A673 (cell line): ENCODE results near the gene ZNF367. TPM values are rescaled to one million over a fixed set of nuclear protein-coding genes. Genes with fewer than 3 reads are reported as not detected.
A peak's percentile ranks its signal among the peaks of the same experiment; 100 is the strongest.

ENCODE experiments used
- Bru-seq: library from RNA; stranded (reverse); fragments of 400-500 nt; gene quantifications from one replicate; lab custom pipeline; 2021; lab: Mats Ljungman, UMichigan
- BruChase-seq, 2 experiments: library from RNA; stranded (reverse); fragments of 400-500 nt; gene quantifications; one replicate each; lab custom pipeline; 2021; lab: Mats Ljungman, UMichigan
- BruUV-seq: library from RNA; stranded (reverse); fragments of 400-500 nt; replicated peaks from 2 replicates; lab custom pipeline; 2021; lab: Mats Ljungman, UMichigan
- CTCF ChIA-PET: fragments of 300-600 bp; sonication (Branson Sonifier 250); formaldehyde crosslinking; loops from one replicate; lab custom pipeline; 2022; ENCODE audit warnings: antibody characterized with exemption; lab: Charles Lee
- POLR2A ChIA-PET: fragments of 300-600 bp; sonication (Branson Sonifier 250); formaldehyde crosslinking; loops from one replicate; lab custom pipeline; 2022; ENCODE audit warnings: antibody characterized with exemption; ENCODE audit not compliant: low non-redundant PET; lab: Charles Lee
- DNase-seq: peaks from one replicate; pipeline ENCODE4 v3.0.0-alpha.2; 2015; ENCODE audit warnings: low spot score
- H3K27ac ChIP-seq: fragments of 200-600 bp; sonication (generic); 2 replicates; pipeline ENCODE4 v1.5.1; 2016; ENCODE audit warnings: mixed run types, low read depth, mild to moderate bottlenecking, mixed read lengths, antibody characterized with exemption, low read length; ENCODE audit not compliant: poor library complexity, severe bottlenecking
- H3K27me3 ChIP-seq: fragments of 200-600 bp; sonication (generic); replicated peaks from 2 replicates; pipeline ENCODE4 v1.6.1; 2017; ENCODE audit warnings: mixed run types, low read depth, mild to moderate bottlenecking, mixed read lengths, antibody characterized with exemption, low read length; ENCODE audit not compliant: insufficient read depth, poor library complexity
- H3K36me3 ChIP-seq: fragments of 200-600 bp; sonication (generic); 2 replicates; pipeline ENCODE4 v1.6.1; 2016; ENCODE audit warnings: mixed run types, mild to moderate bottlenecking, mixed read lengths, antibody characterized with exemption, low read length; ENCODE audit not compliant: insufficient read depth, poor library complexity, severe bottlenecking
- H3K4me1 ChIP-seq: fragments of 200-600 bp; sonication (generic); 2 replicates; pipeline ENCODE4 v1.6.1; 2017; ENCODE audit warnings: mixed run types, mild to moderate bottlenecking, mixed read lengths, antibody characterized with exemption, low read length; ENCODE audit not compliant: insufficient read depth, poor library complexity, severe bottlenecking
- H3K4me3 ChIP-seq: fragments of 200-600 bp; sonication (generic); 2 replicates; pipeline ENCODE4 v1.5.1; 2016; ENCODE audit warnings: low read depth, mixed run types, mild to moderate bottlenecking, mixed read lengths, low read length; ENCODE audit not compliant: poor library complexity, severe bottlenecking
- H3K9me3 ChIP-seq: fragments of 200-600 bp; sonication (generic); 2 replicates; pipeline ENCODE4 v1.6.1; 2016; ENCODE audit warnings: mixed run types, low read depth, mild to moderate bottlenecking, mixed read lengths, antibody characterized with exemption, low read length; ENCODE audit not compliant: poor library complexity, severe bottlenecking
- EZH2 ChIP-seq: fragments of 200-600 bp; sonication (generic); IDR thresholded peaks from 2 replicates; pipeline ENCODE4 v1.6.1; 2017; ENCODE audit warnings: borderline replicate concordance, low read depth, mild to moderate bottlenecking, mixed read lengths, antibody characterized with exemption, low read length; ENCODE audit not compliant: poor library complexity, severe bottlenecking
- intact Hi-C: fragments of 100-400 bp; cut with micrococcal nuclease; formaldehyde crosslinking; loops from one replicate; pipeline ENCODE4 v1.10.0; 2022; ENCODE audit not compliant: unreplicated experiment
- long read RNA-seq: library from polyadenylated mRNA; stranded (forward); transcript quantifications from one replicate; pipeline ENCODE4 v2.0.0, GENCODE V29; 2022
- total RNA-seq: library from RNA; stranded (reverse); gene quantifications from 2 replicates; pipeline ENCODE4 v1.2.3, GENCODE V29; 2021
- TF ChIP-seq, protein P1 (sequence below): fragments of 300-800, 200-600 bp; sonication (generic); conservative IDR thresholded peaks from 2 replicates; pipeline ENCODE4 v1.5.1; 2017; ENCODE audit warnings: low read depth, mild to moderate bottlenecking, antibody characterized with exemption, low read length, moderate library complexity, mixed read lengths

ZNF367 gene
- total RNA-seq (14.6 and 14.9 TPM in 2 replicates), Bru-seq, nascent RNA (percentile 95 among the genes with signal in this experiment), BruChase-seq, experiment 1, labeled RNA remaining after a 2-hour chase (percentile 84 among the genes with signal in this experiment), BruChase-seq, experiment 2, labeled RNA remaining after a 6-hour chase (percentile 80 among the genes with signal in this experiment)
- long read RNA-seq, transcript ZNF367-201 (5 exons, 3,646 nt): major isoform, 40 of 56 reads
- long read RNA-seq, partial matches to known transcripts: 10 of 56 reads
- long read RNA-seq, other reads (novel, unspliced or antisense): 6 of 56 reads

DNA sequence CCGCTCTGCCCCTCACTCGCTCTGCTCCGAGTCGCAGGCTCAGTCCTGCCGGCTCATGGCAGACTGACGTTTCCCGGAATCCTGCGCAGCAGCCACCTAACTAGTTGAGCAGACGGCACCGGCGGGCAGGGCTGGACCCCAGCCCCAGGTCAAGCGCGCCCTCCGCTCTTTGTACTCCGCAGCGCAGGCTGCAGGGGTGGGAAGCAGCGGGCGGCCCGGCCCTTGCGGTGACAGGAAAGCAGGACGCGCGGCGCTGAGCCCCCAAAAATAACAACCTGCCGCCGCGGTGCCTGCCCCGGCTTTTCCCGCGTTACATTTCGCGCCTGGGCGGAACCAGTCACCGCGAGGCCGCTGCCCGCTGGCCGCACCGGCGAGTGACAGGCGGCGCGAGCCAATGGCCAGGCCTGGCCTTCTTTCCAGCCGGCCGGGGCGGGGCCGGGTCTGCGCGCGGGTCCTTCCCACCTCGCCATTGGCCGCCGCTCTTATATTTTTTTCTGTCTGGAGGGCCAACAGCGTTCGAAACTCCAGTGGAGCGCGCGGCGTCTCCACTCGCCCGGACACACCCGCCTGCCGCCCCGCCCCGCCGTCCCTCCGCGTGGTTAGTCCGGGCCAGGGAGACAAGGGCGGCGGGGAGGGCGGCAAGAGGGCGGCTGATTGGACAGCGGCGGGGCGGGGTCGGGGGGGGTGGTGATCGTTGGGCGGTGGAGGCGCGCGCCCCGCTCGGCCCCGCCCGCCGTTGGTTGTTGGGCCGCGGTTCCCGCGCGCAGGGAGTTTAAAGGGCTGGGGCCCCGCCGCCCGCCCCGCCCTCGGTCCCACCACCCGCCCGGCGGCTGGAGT lies at the start of gene ZNF367:
TSS of gene ZNF367 (minus strand) at position 288 of the 837 bp plus-strand sequence. CDS start 338 bp downstream, outside the sequence.
- no peak for TF ChIP-seq EZH2
- TF ChIP-seq, protein P1, sequence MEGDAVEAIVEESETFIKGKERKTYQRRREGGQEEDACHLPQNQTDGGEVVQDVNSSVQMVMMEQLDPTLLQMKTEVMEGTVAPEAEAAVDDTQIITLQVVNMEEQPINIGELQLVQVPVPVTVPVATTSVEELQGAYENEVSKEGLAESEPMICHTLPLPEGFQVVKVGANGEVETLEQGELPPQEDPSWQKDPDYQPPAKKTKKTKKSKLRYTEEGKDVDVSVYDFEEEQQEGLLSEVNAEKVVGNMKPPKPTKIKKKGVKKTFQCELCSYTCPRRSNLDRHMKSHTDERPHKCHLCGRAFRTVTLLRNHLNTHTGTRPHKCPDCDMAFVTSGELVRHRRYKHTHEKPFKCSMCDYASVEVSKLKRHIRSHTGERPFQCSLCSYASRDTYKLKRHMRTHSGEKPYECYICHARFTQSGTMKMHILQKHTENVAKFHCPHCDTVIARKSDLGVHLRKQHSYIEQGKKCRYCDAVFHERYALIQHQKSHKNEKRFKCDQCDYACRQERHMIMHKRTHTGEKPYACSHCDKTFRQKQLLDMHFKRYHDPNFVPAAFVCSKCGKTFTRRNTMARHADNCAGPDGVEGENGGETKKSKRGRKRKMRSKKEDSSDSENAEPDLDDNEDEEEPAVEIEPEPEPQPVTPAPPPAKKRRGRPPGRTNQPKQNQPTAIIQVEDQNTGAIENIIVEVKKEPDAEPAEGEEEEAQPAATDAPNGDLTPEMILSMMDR: no peak
- no peaks in the 10 kb centered on the region for H3K9me3 ChIP-seq
- intact Hi-C loops: no loop called here
- peak within 1 kb of the TSS; percentile 99 for H3K27ac ChIP-seq
- ChIA-PET CTCF (no interaction called here), POLR2A (no interaction called here)
- H3K36me3 ChIP-seq: no peaks in the 10 kb centered on the region
- DNase-seq: peak; percentile 99
- H3K4me1 ChIP-seq: peaks cover 21% of the 10 kb centered on the region
- no peaks in the 10 kb centered on the region for H3K27me3 ChIP-seq
- H3K4me3 ChIP-seq: peak within 1 kb of the TSS; percentile 82
- BruUV-seq: no TSS peak

DNA sequence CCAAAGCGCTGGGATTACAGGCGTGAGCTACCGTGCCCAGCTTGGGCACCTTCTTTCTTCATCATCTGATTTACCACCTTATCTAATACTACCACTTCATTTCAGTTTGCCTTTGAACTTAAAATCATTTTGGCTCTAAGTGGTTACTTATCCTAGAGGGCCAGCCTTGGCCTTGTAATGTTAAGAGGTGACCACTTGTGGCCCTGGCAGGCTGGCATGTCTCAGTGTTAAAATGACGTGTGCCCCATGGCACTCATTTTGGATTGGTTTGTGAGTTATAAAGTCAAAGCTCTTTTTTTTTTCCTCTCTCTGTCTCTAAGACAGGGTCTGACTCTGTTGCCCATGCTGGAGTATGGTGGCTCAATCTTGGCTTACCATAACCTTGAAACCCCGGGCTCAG lies 49.6 kb upstream of the ZNF367 start:
- DNase-seq: no peak
- Histone ChIP-seq H3K4me3 (no peak overlapping the region), H3K36me3 (no peaks in the 10 kb centered on the region), H3K4me1 (no peaks in the 10 kb centered on the region), H3K27me3 (no peaks in the 10 kb centered on the region), H3K27ac (no peak overlapping the region), H3K9me3 (no peaks in the 10 kb centered on the region)
- BruUV-seq: no TSS peak
- intact Hi-C loops: no loop called here
- POLR2A ChIA-PET: no interaction called here
- TF ChIP-seq EZH2: no peak
- TF ChIP-seq, protein P1: no peak
- CTCF ChIA-PET: no interaction called here

DNA sequence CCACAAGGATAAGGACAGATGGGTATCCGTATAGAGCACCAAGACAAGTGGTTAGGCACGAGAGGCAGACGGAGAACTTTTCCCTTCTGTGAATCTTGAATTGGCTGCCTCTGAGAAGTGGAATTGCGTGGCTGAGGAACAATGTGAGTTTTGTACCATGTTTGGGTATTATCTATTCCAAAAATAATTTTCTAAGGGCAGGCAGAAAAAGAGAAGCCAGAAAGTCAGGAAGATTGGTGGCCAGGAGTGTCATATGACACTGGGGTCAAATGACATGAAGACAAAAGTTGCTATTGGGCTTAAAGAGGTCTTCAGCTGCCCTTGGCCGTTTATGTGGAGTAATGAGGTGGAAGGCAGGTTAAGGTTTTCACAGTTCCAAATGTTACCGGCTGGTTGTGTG lies 46.3 kb upstream of the ZNF367 start:
- Histone ChIP-seq H3K9me3 (no peaks in the 10 kb centered on the region), H3K4me3 (no peak overlapping the region), H3K36me3 (peaks cover 3% of the 10 kb centered on the region), H3K27ac (no peak overlapping the region), H3K27me3 (no peaks in the 10 kb centered on the region), H3K4me1 (peaks cover 5% of the 10 kb centered on the region)
- DNase-seq: no peak
- no TSS peak for BruUV-seq
- no peak for TF ChIP-seq EZH2
- TF ChIP-seq, protein P1: no peak
- POLR2A ChIA-PET: no interaction called here
- intact Hi-C loops: no loop called here
- CTCF ChIA-PET: no interaction called here
